ENCODE measurements around the gene EIPR1. TPM values are rescaled to one million over a fixed set of nuclear protein-coding genes. Genes with fewer than 3 reads are reported as not detected.

Gene EIPR1
- total RNA-seq, 2 donors from 2014 or later, result 13.5 TPM

DNA sequence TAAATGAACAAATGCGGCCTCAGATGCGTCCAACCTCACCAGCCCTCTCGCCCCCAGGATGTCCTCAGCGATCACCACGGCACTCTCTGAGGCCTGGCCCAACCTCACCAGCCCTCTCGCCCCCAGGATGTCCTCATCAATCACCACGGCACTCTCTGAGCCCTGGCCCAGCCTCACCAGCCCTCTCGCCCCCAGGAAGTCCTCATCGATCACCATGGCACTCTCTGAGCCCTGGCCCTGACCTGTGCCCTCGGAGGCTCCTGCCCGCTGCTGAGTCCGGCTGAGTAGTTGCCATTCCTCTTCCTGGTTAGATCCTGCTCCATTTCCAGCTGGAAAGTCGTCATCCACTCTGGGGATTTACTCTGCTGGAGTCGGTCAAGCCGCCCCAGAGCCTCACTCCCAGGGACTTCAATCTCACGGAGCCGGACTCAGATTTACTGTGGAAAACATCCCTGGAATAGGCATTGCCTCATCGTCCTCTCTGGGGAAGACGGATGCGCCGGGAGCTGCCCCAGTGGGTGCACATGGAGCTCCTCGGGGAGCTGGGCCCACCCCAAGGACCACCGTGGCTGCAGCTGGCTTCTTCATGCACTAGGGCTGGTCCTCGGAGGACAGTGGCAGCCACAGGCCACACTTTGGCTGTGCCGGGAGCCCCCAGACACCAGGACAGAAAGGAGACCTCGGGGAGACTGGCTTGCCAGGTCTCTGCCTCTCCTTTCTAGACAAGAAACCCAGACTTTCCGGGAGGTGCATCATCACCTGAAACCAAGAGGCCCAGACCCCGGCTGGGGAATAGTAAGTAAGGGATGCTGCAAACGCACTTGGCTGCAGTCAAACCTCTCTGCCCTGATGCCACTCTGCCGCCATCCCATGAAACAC is 230.6 kb downstream of the EIPR1 start:
- Histone ChIP-seq H3K27me3 (no peaks in the 10 kb centered on the region), H3K4me3 (no peak overlapping the region), H3K9me3 (peaks cover 0 to 8% (median 0%) of the 10 kb centered on the region in 3 donors), H3K4me1 (peaks cover 14% of the 10 kb centered on the region), H3K36me3 (replicated peaks in 1 of 2; ENCODE audit: insufficient read depth in 1 of 2, low read depth in 2 of 2) (no peaks in the 10 kb centered on the region), H3K27ac (no peak overlapping the region)
- ATAC-seq (no peak), DNase-seq (no peak)
- TF ChIP-seq POLR2A (IDR thresholded peaks at IDR 0.05), result no peak
- TF ChIP-seq, protein P1, sequence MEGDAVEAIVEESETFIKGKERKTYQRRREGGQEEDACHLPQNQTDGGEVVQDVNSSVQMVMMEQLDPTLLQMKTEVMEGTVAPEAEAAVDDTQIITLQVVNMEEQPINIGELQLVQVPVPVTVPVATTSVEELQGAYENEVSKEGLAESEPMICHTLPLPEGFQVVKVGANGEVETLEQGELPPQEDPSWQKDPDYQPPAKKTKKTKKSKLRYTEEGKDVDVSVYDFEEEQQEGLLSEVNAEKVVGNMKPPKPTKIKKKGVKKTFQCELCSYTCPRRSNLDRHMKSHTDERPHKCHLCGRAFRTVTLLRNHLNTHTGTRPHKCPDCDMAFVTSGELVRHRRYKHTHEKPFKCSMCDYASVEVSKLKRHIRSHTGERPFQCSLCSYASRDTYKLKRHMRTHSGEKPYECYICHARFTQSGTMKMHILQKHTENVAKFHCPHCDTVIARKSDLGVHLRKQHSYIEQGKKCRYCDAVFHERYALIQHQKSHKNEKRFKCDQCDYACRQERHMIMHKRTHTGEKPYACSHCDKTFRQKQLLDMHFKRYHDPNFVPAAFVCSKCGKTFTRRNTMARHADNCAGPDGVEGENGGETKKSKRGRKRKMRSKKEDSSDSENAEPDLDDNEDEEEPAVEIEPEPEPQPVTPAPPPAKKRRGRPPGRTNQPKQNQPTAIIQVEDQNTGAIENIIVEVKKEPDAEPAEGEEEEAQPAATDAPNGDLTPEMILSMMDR (IDR thresholded peaks at IDR 0.05), result no peak
- intact Hi-C loops (cut with DNase I), result no loop called here
- 73 to 77% methylated on average over 24 to 30 of the region's 30 CpGs for WGBS, 2 donors

DNA sequence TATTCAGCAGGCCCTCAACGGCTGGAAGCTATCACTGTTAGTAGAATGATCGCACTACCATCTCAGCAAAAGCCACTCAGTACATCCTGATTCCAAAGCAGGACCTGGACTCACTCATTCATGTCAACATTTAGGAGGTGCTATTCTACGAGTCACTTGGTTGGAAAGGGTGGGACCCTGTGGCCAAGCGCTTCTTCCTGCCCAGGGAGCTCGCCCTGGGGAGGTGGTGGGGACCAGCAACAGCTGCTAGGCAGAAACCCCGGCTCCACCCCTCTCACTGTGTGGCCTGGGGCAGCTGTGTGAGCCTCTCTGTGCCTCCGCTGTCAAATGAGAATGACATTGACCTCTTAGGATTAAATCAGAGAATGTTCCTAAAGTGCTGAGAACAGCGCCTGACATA is 231.4 kb downstream of the EIPR1 start:
- DNase-seq, result no peak
- Histone ChIP-seq H3K9me3 (peaks cover 0 to 5% (median 0%) of the 10 kb centered on the region in 3 donors), H3K36me3 (replicated peaks in 1 of 2; ENCODE audit: insufficient read depth in 1 of 2, low read depth in 2 of 2) (no peaks in the 10 kb centered on the region), H3K4me3 (no peak overlapping the region), H3K4me1 (peaks cover 14% of the 10 kb centered on the region), H3K27me3 (no peaks in the 10 kb centered on the region), H3K27ac (no peak overlapping the region)
- TF ChIP-seq, protein P1 (IDR thresholded peaks at IDR 0.05), result no peak
- TF ChIP-seq POLR2A (IDR thresholded peaks at IDR 0.05), result no peak
- intact Hi-C loops (cut with DNase I), result no loop called here
- 81 to 92% methylated on average over 8 of the region's 8 CpGs for WGBS, 2 donors
- no peak for ATAC-seq

DNA sequence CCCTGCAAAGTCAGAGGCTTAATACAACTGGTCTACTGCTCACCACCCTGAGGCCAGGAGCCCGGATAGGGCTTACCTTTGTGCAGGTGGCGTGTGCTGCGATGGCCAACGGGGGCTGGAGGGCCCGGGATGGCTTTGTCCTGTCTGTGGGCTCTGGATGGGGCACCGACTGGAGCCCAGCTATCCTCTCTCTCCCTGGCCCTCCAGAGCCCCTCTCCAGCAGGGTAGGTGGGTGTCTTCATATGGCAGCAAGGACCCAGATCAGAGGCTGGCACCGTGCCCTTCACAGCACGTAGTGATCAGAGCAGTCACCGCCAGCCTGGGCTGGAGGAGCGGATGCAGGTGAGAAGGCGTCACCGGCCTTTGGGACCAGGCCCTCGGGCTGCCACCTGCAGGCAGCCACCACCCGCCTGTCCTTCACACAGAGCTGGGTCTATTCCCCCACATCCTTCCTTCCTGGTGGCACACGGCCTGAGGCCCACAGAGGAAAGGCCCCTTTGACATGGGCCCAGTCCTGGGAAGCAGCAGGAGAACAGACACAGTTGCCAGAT is 232.1 kb downstream of the EIPR1 start:
- DNase-seq, result no peak
- WGBS, 2 donors, result 80 to 98% methylated on average over 8 to 15 of the region's 15 CpGs
- Histone ChIP-seq H3K27me3 (no peaks in the 10 kb centered on the region), H3K27ac (no peak overlapping the region), H3K9me3 (no peaks in the 10 kb centered on the region), H3K36me3 (replicated peaks in 1 of 2; ENCODE audit: insufficient read depth in 1 of 2, low read depth in 2 of 2) (no peaks in the 10 kb centered on the region), H3K4me1 (peaks cover 14% of the 10 kb centered on the region), H3K4me3 (no peak overlapping the region)
- TF ChIP-seq, protein P1 (IDR thresholded peaks at IDR 0.05), result no peak
- no peak for TF ChIP-seq POLR2A (IDR thresholded peaks at IDR 0.05)
- ATAC-seq, result no peak
- intact Hi-C loops (cut with DNase I), result no loop called here

DNA sequence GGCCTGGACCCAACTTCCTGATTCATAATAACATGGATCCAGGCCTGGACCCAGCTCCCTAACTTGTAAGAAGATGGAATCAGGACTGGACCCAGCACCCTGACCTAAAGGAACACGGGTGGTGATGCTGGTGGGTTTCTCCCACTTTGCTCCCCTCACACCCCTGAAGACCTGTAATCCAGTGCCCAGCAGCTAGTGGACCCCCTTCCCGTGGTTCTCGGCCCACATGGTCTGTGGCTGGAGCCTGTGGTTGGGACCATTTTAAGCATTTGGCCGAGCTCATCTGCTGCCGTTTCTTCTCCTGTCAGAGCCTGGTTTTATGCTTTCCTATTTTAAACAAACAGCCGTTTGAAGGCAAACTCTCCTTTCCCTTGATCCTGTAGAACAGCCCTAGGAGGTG is 232.8 kb downstream of the EIPR1 start:
- intact Hi-C loops (cut with DNase I), result no loop called here
- no peaks in the 10 kb centered on the region for H3K9me3 ChIP-seq
- no peak for ATAC-seq
- WGBS, 2 donors, result 83 to 87% methylated on average over 6 of the region's 6 CpGs
- DNase-seq, result no peak
- no peak overlapping the region for H3K27ac ChIP-seq
- TF ChIP-seq, protein P1 (IDR thresholded peaks at IDR 0.05), result no peak
- no peak for TF ChIP-seq POLR2A (IDR thresholded peaks at IDR 0.05)
- H3K27me3 ChIP-seq, result no peaks in the 10 kb centered on the region
- no peak overlapping the region for H3K4me3 ChIP-seq
- H3K4me1 ChIP-seq, result peaks cover 14% of the 10 kb centered on the region
- no peaks in the 10 kb centered on the region for H3K36me3 ChIP-seq (replicated peaks in 1 of 2; ENCODE audit: insufficient read depth in 1 of 2, low read depth in 2 of 2)
